ENCODE results near the gene UBC.
"Not testable (repeated sequence)": the region's sequence is repeated elsewhere in the genome, so short reads cannot be mapped to it uniquely, and the experiment has no call there.

The UBC gene

DNA sequence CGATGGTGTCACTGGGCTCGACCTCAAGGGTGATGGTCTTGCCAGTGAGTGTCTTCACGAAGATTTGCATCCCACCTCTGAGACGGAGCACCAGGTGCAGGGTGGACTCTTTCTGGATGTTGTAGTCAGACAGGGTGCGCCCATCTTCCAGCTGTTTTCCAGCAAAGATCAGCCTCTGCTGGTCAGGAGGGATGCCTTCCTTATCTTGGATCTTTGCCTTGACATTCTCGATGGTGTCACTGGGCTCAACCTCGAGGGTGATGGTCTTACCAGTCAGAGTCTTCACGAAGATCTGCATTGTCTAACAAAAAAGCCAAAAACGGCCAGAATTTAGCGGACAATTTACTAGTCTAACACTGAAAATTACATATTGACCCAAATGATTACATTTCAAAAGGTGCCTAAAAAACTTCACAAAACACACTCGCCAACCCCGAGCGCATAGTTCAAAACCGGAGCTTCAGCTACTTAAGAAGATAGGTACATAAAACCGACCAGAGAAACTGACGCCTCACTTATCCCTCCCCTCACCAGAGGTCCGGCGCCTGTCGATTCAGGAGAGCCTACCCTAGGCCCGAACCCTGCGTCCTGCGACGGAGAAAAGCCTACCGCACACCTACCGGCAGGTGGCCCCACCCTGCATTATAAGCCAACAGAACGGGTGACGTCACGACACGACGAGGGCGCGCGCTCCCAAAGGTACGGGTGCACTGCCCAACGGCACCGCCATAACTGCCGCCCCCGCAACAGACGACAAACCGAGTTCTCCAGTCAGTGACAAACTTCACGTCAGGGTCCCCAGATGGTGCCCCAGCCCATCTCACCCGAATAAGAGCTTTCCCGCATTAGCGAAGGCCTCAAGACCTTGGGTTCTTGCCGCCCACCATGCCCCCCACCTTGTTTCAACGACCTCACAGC, 717 bp downstream of the UBC start:
- DNase-seq: no peak

DNA sequence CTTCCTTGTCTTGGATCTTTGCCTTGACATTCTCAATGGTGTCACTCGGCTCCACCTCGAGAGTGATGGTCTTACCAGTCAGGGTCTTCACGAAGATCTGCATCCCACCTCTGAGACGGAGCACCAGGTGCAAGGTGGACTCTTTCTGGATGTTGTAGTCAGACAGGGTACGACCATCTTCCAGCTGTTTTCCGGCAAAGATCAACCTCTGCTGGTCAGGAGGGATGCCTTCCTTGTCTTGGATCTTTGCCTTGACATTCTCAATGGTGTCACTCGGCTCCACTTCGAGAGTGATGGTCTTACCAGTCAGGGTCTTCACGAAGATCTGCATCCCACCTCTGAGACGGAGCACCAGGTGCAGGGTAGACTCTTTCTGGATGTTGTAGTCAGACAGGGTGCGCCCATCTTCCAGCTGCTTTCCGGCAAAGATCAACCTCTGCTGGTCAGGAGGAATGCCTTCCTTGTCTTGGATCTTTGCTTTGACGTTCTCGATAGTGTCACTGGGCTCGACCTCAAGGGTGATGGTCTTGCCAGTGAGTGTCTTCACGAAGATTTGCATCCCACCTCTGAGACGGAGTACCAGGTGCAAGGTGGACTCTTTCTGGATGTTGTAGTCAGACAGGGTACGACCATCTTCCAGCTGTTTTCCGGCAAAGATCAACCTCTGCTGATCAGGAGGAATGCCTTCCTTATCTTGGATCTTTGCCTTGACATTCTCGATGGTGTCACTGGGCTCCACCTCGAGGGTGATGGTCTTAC, 1.7 kb downstream of the UBC start:
- not testable (repeated sequence) for DNase-seq

DNA sequence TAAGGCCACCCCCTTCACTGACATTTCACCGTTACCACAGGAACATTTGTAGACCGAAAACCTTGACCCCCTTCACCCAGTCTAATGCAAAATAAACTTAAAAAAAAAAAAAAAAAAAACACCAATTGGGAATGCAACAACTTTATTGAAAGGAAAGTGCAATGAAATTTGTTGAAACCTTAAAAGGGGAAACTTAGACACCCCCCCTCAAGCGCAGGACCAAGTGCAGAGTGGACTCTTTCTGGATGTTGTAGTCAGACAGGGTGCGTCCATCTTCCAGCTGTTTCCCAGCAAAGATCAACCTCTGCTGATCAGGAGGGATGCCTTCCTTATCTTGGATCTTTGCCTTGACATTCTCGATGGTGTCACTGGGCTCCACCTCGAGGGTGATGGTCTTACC, 2.9 kb downstream of the UBC start:
- not testable (repeated sequence) for DNase-seq

DNA sequence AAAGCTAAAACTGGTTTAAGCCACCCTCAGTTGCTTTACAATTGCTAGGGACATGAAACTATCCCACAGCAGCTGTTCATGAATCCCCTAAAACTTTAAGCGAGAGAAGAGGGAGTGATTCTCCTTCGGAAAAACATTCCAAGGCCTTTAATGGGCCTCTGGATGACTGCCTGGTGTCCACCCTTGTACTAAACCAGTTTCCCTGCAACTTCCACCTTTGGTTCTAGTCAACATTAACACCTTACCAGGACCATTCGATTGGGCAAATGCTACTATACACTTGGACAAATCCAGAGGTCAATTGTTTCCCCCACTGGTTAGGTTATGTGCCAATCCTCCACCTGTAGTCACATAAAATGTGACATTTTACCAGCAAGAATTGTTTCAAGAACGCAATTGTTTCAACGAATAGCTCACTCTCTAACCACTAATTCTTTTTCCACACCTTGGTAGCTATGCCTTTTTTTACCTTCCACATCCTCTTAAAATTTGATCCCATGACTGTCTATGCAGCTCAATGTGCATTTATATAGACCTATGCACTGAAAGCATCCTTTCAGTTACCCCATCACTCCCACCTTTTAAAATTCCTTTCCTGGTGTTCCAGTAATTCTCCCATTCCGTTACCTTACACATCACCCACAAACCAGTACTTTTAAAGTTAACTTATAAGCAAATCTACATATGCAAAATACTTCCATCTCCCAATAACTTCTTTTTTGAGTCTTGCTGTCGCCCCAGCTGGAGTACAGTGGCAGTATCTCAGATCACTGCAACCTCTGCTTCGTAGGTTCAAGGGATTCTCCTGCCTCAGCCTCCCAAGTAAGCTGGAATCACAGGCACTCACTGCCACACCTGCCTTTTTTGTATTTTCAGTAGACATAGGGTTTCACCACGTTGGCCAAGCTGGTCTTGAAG, 3.6 kb downstream of the UBC start:
- no peak for DNase-seq

DNA sequence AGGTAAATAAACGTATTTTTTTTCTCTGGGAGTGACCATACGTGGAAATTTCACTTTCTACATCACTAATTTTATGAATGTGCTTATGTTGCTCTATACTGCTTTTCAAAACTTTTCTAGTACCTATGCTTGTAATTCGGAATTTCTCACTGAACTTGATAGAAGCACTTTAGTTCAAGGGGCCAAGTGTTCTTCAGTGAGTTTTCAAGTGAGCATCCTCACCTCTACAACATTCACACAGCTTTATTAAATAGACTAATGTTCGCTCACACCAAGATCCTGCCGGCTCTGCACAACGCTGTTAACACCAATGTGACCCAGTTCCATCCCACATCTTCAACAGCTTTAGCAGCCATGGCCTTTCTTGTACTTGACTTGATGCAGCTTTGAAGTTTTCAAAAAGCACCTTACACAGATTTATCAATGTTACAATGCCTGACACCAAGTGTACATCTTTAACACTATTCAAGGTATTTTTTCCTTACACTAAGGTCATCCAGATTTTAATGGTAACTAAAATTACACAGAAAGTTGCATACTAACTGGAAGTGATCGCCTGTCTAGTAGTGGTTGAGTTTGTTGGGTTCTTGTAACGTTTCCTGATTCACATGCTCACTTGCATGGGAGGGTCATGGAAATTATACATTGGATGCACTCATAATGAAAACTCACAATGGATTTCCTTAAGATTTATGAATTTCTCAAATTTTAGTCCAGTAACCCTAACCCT, 4.5 kb downstream of the UBC start:
- no peak for DNase-seq

DNA sequence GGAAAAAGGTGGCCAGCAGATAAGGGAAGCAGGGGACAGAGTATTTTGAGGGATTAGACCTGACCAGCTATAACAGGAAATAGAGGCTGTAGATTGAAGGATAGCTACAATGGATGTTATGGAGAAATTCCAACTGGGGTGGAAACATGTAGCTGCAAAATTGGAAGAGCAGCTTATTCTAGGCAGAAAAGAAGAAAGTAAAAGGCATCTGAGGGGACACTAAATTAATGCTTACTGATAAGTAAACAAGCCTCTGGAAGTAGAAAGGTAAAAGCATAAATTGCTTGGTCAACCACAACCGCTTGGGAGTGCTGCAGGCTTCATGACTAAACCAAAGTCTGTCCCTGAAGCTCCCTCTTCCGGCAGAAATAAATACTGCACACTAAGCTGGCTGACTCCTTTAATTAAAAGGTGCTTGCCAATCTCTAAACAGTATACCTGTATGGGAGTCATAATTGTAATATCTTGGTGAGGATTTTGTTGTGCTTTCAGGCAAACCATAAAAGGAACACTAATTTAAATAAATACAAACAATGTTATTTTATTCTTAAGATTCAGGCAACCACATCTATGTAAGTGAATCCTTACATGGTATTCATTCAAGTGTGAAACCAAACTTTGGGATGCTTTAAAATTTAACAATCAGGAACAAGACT, 7.7 kb downstream of the UBC start:
- DNase-seq: no peak

DNA sequence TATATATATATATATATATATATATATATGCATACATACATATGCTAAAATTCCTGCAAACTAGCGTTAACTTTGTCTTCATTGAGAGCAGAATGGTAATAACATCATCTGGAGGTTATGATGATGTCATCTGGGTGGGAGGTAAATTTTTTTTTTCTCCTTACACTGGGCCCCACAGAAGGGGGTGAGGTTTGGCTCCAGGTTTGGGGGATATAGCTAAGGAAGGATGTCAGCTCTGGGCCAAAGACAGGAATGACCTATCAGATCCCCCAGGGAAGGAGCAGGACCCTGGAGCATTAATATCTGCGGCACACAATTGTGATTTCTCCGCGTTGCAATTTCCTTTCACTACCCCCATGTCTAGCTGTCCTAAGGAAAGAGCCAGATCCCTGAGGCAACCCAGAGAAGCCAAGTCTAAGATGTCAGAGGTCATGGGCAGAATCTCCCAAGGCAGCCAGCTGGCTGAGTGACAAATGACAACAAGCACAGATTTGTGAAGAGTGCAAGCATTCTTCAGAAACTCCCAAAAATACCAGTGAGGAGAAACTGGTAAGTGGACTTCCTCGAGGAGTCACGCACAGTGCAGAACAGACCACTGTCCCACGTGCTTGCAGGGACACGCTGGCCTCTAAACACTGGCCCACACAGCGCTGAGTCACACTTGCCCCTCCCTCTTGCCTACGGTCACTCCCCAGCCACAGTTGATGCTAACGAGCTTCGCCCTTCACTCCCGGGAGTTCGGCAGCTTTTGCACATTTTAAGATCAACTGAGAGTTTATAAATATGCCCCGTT, 9.9 kb downstream of the UBC start:
- DNase-seq: no peak

DNA sequence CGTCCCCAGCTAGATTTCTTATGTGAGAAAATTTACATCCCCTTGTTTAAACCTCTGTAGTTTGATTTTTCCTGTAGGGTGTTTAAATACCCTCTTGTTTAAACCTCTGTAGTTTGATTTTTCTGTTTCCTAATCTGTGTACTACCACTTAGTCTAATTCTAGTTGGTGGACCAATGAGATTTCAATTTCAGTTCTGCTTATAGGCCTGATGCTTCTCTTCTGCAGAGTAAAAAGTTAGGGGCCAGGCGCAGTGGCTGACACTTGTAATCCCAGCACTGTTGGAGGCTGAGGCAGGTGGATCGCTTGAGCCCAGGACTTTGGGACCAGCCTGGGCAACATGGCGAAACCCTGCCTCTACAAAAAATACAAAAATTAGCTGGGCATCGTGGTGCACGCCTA, 11.5 kb downstream of the UBC start:
- DNase-seq: no peak

DNA sequence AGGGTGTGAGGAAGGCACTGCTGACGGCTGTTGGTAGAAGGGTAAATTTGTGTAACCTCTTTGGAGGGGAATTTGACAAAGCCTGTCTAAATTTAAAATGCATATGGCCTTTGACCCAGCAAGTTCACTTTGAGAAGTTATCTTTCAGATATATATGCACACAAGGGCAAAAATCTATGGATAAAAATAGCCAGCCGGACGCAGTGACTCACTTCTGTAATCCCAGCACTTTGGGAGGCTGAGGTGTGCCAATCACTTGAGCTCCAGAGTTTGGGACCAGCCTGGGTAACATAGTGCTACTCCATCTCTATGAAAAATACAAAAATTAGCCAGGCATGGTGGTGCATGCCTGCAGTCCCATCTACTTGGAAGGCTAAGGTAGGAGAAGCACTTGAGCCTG, 13.4 kb downstream of the UBC start:
- DNase-seq: no peak

DNA sequence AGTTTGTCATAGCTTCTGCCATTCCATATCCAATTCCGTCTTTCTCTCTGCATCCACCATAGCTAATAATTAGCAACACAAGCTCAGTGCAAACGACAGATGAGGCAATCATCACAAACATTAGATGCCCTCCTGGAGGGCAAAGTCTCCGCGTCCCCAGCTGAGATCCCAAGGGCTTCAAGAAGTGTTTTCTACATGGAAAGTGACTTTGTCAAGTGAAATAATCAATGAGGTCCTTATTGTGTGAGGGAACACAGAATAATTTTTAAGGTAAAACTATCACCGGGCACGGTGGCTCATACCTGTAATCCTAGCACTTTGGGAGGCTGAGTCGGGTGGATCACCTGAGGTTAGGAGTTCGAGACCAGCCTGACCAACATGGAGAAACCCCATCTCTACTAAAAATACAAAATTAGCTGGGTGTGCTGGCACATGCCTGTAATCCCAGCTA, 14.1 kb downstream of the UBC start:
- DNase-seq: not testable (repeated sequence)

DNA sequence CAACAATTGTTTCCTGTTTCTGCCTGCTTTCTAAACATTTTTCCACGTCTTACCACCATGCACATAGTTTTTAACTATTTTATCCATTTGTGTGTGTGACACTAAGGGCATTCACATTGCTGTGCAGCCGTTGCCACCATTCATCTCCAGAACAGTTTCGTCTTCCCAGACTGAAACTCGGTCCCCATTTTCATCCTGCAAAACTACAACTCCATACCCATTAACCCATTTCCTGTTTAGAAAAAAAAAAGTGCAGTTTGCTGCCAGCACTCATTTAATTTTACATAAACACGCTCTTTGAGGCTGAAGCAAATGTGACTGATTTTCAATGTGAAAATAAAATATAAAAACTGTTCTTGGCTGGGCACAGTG, 15.5 kb downstream of the UBC start:
- no peak for DNase-seq

DNA sequence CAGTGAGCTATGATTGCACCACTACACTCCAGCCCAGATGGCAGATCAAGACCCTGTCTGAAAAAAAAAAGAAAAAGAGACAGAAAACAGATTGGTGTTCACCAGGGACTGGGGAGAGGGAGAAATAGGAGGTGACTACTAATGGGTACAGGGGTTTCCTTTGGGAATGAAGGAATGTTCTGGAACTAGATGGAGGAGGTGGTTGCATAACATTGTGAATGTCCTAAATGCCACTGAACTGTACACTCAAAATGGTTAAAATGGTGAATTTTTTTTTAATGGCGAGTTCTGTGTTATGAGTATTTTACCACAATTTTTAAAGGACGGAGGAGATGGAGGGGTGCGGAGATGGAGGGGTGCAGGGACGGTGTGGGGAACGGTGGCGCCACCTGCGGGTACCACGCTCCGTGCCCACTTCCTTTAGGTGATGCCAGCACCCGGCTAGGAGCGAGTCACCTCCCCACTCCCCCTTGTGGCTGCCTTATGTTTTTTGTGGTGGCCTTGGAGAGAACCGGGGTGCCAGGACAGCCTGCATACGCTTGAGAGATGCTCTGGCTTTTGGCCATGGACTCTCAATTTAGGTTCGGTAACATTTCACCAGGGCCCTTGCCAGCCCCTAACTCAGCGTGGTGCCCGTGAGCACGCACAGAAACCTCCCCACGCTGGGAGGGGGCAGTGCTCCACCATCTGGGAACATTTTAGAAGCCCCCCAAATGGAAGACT, 16.1 kb downstream of the UBC start:
- peak; percentile 14 for DNase-seq

DNA sequence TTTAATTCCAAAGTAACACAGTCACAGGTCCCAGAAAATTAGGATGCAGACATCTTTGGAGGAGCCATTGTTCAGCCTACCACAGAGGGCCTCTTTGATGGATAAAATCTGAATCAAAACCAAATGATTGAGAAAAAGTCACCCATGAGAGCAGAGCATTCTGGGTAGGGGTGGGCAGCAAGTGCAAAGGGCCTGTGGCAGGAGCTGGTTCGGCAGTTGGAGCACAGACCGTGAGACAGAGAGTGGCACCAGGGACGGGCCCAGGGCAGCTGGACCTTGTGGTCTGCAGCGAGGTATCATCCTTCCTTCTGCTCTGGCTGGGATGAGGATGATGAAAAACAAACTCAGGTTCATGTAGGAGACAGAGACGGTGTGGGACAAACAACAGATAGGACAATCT, 18.0 kb downstream of the UBC start:
- no peak for DNase-seq

DNA sequence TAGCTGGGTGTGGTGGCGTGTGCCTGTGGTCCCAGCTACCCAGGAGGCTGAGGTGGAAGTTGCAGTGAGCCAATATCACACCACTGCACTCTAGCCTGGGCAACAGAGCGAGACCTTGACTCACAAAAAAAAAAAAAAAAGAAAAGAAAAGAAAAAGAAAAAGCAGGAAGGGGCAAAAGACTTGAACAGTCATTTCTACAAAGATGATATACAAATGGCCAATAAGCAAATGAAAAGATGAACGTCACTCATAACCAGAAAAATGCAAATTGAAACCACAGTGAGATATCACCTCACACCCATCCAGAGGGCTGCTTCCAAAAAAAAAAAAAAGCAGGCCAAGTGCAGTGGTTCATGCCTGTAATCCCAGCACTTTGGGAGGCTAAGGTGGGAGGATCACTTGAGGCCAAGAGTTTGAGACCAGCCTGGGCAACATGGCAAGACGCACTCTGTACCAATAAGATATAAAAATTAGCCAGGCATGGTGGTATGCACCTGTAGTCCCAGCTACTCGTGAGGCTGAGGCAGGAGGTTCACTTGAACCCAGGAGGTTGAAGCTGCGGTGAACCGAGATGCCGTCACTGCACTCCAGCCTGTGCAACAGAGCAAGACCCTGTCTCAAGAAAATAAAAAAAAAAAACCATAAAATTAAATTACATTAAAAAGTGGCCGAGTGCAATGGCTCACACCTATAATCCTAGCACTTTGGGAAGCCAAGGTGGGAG, 20.5 kb downstream of the UBC start:
- no peak for DNase-seq

DNA sequence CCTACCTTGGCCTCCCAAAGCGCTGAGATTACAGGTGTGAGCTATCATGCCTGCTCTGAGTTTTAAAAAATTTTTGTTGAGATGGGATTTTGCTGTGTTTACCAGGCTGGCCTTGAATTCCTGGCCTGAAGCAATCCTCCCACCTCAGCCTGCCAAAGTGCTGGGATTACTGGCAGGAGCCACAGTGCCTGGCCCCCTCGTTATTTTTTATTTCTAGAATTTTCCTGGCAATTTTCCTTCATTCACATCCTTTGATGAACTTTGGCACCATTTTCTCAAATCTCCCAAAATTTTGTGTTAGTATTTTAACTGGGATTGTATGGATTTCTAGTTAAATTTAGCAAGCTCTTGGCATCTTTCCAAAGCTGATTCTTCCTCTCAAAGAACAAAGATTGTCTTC, 26.2 kb downstream of the UBC start:
- DNase-seq: no peak

DNA sequence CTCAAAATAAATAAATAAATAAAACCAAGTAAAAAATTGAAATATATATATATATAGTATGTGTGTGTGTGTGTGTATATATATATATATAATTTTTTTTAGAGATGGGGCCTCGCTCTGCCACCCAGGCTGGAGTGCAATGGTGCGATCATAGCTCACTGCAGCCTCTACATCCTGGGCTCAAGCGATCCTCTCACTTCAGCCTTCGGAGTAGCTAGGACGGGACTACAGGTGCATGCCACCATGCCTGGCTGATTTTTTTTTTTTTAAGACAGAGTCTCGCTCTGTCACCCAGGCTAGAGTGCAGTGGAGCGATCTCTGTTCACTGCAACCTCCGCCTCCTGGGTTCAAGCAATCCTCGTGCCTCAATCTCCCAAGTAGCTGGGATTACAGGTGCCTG, 26.7 kb downstream of the UBC start:
- DNase-seq: not testable (repeated sequence)

DNA sequence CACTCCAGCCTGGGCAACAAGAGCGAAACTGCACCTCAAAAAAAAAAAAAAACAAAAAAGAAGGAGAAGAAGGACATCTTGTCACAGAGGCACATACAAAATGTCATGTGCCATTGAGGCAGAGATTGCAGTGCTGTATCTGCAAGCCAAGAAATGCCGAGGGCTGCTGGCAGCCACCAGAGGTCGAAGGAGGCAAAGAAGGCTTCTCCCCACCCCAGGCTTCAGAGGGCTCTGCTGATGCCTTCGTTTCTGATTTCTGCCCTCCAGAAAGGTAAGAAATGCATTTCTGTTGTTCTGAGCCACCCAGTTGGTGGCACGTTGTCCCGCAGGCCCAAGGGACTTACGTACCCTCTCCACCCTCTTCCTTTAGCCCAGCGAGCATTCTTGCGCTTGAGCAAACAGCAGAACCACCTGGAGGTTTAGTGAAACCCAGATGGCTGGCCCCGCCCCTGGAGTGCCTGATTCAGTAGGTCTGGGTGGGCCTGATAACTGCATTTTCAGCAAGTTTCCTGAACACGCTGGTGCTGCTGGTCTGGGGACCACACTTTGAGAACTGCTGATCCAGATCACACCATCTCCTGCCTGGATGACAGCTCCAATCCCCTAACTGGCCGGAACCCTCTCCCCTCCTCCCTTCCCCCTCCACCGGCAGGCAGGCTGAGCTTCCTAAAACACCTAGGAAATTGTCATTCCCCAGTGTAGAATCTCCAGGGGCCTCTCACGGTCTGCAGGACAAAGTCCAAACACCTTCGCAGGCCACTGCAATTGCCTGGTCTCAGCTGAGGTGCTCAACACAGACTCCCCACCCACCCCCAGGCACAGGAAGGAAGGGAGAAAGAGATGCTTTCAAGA, 29.6 kb downstream of the UBC start:
- DNase-seq: no peak

Data from NCI-H1105 treated with DMSO at 0.1 percent for 48 hours (cell line).